ENCODE data around the gene THUMPD2.

- TF ChIP-seq CTCF (conservative IDR thresholded peaks at IDR 0.05; ENCODE audit: low read length) (no peak), EZH2phosphoT487 (IDR thresholded peaks at IDR 0.05; ENCODE audit: borderline replicate concordance) (no peak)
These were observed 2.0 kb upstream of the THUMPD2 start for GRCh38 chr2:39780825-39781600.
